Neural cell (in vitro differentiated cells): ENCODE results near the gene KLHDC3. TPM values are rescaled to one million over a fixed set of nuclear protein-coding genes. Genes with fewer than 3 reads are reported as not detected.

Experiments used
- H2AFZ ChIP-seq: fragments of 200-600, 300-800 bp; sonication (generic), shearing (Covaris generic); 2 replicates; pipeline ENCODE4 v1.6.0; 2014; ENCODE audit warnings: low read depth, mild to moderate bottlenecking, antibody characterized with exemption, low read length, moderate library complexity
- H3F3A ChIP-seq: fragments of 200-600 bp; shearing (Covaris generic); 2 replicates; pipeline ENCODE4 v1.6.1; 2016; ENCODE audit warnings: mild to moderate bottlenecking, moderate library complexity, mixed read lengths, antibody characterized with exemption, low read length; ENCODE audit not compliant: insufficient read depth, poor library complexity, severe bottlenecking
- H3K27ac ChIP-seq: fragments of 200-600, 300-800 bp; sonication (generic), shearing (Covaris generic); 2 replicates; pipeline ENCODE4 v1.5.1; 2014; ENCODE audit warnings: mild to moderate bottlenecking, low read length, moderate library complexity
- H3K27me3 ChIP-seq: fragments of 300-800, 200-600 bp; sonication (generic), shearing (Covaris generic); 2 replicates; pipeline ENCODE4 v1.6.0; 2014; ENCODE audit warnings: mild to moderate bottlenecking, low read depth, low read length, moderate library complexity; ENCODE audit not compliant: insufficient read depth
- H3K36me3 ChIP-seq: fragments of 300-800, 200-600 bp; sonication (generic), shearing (Covaris generic); 2 replicates; pipeline ENCODE4 v1.5.1; 2014; ENCODE audit warnings: mild to moderate bottlenecking, antibody characterized with exemption, low read length, moderate library complexity; ENCODE audit not compliant: insufficient read depth
- H3K4me2 ChIP-seq: fragments of 300-800, 200-600 bp; sonication (generic), shearing (Covaris generic); 2 replicates; pipeline ENCODE4 v1.6.0; 2014; ENCODE audit warnings: mild to moderate bottlenecking, low read length
- H3K4me3 ChIP-seq: fragments of 300-800, 200-600 bp; sonication (generic), shearing (Covaris generic); 2 replicates; pipeline ENCODE4 v1.5.1; 2014; ENCODE audit warnings: mild to moderate bottlenecking, low read length, moderate library complexity
- H3K79me2 ChIP-seq: fragments of 200-600 bp; shearing (Covaris generic); replicated peaks from 2 replicates; pipeline ENCODE4 v1.6.0; 2014; ENCODE audit warnings: mild to moderate bottlenecking, low read length, moderate library complexity; ENCODE audit not compliant: insufficient read depth
- H3K9ac ChIP-seq: fragments of 300-800, 200-600 bp; sonication (generic), shearing (Covaris generic); 2 replicates; pipeline ENCODE4 v1.6.1; 2016; ENCODE audit warnings: mild to moderate bottlenecking, low read length, mixed read lengths
- H3K9me2 ChIP-seq: fragments of 200-600 bp; shearing (Covaris generic); 2 replicates; pipeline ENCODE4 v1.6.1; 2016; ENCODE audit warnings: mild to moderate bottlenecking, low read length, mixed read lengths; ENCODE audit not compliant: insufficient read depth
- H3K9me3 ChIP-seq: fragments of 200-600, 300-800 bp; sonication (generic), shearing (Covaris generic); 2 replicates; pipeline ENCODE4 v1.6.1; 2016; ENCODE audit warnings: mild to moderate bottlenecking, mixed run types, low read length, moderate library complexity, mixed read lengths
- H4K20me1 ChIP-seq: fragments of 200-600 bp; shearing (Covaris generic); 2 replicates; pipeline ENCODE4 v1.6.1; 2016; ENCODE audit warnings: mild to moderate bottlenecking, mixed run types; ENCODE audit not compliant: insufficient read depth
- EP300 ChIP-seq: fragments of 450-650 bp; conservative IDR thresholded peaks from 2 replicates; pipeline ENCODE4 v1.6.1; 2014; ENCODE audit warnings: antibody characterized with exemption, mild to moderate bottlenecking, moderate library complexity; ENCODE audit not compliant: poor library complexity, severe bottlenecking
- EZH2 ChIP-seq: fragments of 200-600, 300-800 bp; shearing (Covaris generic), sonication (generic); IDR thresholded peaks from 2 replicates; pipeline ENCODE4 v1.6.1; 2014; ENCODE audit warnings: antibody characterized with exemption, low read length, borderline replicate concordance, mild to moderate bottlenecking; ENCODE audit not compliant: insufficient read depth, poor library complexity, severe bottlenecking
- POLR2AphosphoS5 ChIP-seq: IDR thresholded peaks from 2 replicates; pipeline ENCODE4 v1.6.1; 2012
- RAD21 ChIP-seq: fragments of 450-650 bp; conservative IDR thresholded peaks from 2 replicates; pipeline ENCODE4 v1.6.1; 2014; ENCODE audit warnings: antibody characterized with exemption, mild to moderate bottlenecking, moderate library complexity
- SMC3 ChIP-seq: fragments of 450-650 bp; conservative IDR thresholded peaks from 2 replicates; pipeline ENCODE4 v1.6.1; 2014; ENCODE audit warnings: antibody characterized with exemption, mild to moderate bottlenecking, moderate library complexity; ENCODE audit not compliant: poor library complexity
- TAF1 ChIP-seq: IDR thresholded peaks from 2 replicates; pipeline ENCODE4 v1.6.1; 2012; ENCODE audit warnings: low read depth
- polyA plus RNA-seq: library from polyadenylated mRNA; depleted of rRNA; stranded (reverse); fragments of >200 nt; gene quantifications from 2 replicates; pipeline ENCODE4 v1.2.3, GENCODE V29; 2014
- TF ChIP-seq, protein P1 (sequence below): IDR thresholded peaks from 2 replicates; pipeline ENCODE4 v1.6.1; 2012; ENCODE audit warnings: borderline replicate concordance
- TF ChIP-seq, protein P2 (sequence below): fragments of 450-650 bp; IDR thresholded peaks from 2 replicates; pipeline ENCODE4 v1.5.1; 2014; ENCODE audit warnings: antibody characterized with exemption, mild to moderate bottlenecking, moderate library complexity; ENCODE audit not compliant: poor library complexity, severe bottlenecking

Gene KLHDC3
- polyA plus RNA-seq, 1 donor from 2014 or later: 232 TPM

DNA sequence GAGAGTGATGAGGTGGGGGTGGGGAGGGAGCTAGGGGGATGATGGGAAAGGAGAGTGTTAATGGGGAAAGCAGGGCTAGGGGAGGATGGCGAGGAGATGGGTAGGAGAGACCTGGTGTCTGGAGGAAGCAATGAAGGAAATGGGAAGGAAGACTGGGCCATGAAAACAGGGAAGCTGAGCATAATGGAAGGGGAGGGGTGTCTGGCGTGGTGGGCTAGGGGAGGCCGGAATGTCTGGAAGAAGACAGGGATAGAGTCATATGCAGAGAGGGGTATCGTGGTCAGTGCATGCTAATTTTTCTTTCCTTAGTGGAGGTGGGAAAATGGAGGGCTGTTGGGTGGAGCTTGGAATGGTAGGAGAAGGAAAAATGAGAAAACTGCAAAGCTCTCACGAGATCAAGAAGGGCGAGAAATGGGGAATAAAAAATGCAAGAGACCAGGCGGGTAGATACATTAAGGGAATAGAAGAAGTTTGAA lies 423 bp downstream of the KLHDC3 start:
- H3K9ac ChIP-seq: peak overlapping the region; percentile 88
- no peaks in the 10 kb centered on the region for H3K9me2 ChIP-seq
- H3K79me2 ChIP-seq: peaks cover 33% of the 10 kb centered on the region
- no peaks in the 10 kb centered on the region for H3K27me3 ChIP-seq
- peak overlapping the region; percentile 74 for H3K4me3 ChIP-seq
- H4K20me1 ChIP-seq: no peaks in the 10 kb centered on the region
- no peaks in the 10 kb centered on the region for H3F3A ChIP-seq
- TF ChIP-seq TAF1: peak; percentile 24
- TF ChIP-seq POLR2AphosphoS5: peak; percentile 32
- no peak for TF ChIP-seq RAD21
- peak overlapping the region; percentile 65 for H2AFZ ChIP-seq
- H3K27ac ChIP-seq: peak overlapping the region; percentile 91
- H3K4me2 ChIP-seq: peak overlapping the region; percentile 91
- no peaks in the 10 kb centered on the region for H3K9me3 ChIP-seq
- H3K36me3 ChIP-seq: no peaks in the 10 kb centered on the region

DNA sequence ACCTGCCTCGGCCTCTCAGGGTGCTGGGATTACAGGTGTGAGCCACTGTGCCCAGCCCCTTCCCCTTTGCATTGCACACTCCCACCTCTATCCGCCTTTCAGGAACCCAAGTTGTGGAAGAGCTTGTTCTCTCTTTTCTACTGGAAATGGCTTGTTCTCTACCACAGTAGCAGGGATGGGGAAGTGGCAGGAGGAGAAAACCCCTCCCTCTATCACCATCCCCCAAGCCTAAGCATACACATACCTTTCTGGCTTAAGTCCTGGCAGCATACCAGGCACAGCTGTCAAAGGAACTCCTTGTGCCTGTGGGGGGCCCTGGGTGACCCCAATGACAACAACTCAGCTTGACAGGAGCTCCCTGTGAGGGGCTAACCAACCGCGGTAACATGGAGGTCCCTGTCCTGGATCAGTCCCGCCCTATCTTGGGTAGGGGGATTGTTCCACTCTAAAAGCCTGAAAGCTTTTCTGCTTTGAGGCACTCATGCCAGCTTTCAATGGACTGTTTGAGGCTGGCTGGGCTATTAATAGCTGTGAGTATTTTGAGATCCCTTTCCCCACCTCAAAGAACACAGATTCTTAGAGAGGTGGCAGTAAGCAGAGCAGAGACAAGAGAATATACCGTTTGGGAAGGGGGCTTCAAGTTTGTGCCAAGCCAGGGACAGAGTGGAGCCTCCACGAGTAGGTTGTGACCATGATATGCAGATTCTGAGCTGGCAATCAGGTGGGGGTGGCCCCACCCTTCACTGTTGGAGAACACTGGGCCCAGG lies 2.3 kb downstream of the KLHDC3 start:
- H3K27ac ChIP-seq: no peak overlapping the region
- H3K4me3 ChIP-seq: peak overlapping the region; percentile 7
- H3F3A ChIP-seq: no peaks in the 10 kb centered on the region
- H2AFZ ChIP-seq: no peak overlapping the region
- no peaks in the 10 kb centered on the region for H3K27me3 ChIP-seq
- H4K20me1 ChIP-seq: no peaks in the 10 kb centered on the region
- TF ChIP-seq, protein P1, sequence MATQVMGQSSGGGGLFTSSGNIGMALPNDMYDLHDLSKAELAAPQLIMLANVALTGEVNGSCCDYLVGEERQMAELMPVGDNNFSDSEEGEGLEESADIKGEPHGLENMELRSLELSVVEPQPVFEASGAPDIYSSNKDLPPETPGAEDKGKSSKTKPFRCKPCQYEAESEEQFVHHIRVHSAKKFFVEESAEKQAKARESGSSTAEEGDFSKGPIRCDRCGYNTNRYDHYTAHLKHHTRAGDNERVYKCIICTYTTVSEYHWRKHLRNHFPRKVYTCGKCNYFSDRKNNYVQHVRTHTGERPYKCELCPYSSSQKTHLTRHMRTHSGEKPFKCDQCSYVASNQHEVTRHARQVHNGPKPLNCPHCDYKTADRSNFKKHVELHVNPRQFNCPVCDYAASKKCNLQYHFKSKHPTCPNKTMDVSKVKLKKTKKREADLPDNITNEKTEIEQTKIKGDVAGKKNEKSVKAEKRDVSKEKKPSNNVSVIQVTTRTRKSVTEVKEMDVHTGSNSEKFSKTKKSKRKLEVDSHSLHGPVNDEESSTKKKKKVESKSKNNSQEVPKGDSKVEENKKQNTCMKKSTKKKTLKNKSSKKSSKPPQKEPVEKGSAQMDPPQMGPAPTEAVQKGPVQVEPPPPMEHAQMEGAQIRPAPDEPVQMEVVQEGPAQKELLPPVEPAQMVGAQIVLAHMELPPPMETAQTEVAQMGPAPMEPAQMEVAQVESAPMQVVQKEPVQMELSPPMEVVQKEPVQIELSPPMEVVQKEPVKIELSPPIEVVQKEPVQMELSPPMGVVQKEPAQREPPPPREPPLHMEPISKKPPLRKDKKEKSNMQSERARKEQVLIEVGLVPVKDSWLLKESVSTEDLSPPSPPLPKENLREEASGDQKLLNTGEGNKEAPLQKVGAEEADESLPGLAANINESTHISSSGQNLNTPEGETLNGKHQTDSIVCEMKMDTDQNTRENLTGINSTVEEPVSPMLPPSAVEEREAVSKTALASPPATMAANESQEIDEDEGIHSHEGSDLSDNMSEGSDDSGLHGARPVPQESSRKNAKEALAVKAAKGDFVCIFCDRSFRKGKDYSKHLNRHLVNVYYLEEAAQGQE: no peak
- TF ChIP-seq SMC3: no peak
- no peak for TF ChIP-seq RAD21
- no peak for TF ChIP-seq EP300
- TF ChIP-seq, protein P2, sequence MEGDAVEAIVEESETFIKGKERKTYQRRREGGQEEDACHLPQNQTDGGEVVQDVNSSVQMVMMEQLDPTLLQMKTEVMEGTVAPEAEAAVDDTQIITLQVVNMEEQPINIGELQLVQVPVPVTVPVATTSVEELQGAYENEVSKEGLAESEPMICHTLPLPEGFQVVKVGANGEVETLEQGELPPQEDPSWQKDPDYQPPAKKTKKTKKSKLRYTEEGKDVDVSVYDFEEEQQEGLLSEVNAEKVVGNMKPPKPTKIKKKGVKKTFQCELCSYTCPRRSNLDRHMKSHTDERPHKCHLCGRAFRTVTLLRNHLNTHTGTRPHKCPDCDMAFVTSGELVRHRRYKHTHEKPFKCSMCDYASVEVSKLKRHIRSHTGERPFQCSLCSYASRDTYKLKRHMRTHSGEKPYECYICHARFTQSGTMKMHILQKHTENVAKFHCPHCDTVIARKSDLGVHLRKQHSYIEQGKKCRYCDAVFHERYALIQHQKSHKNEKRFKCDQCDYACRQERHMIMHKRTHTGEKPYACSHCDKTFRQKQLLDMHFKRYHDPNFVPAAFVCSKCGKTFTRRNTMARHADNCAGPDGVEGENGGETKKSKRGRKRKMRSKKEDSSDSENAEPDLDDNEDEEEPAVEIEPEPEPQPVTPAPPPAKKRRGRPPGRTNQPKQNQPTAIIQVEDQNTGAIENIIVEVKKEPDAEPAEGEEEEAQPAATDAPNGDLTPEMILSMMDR: no peak
- no peak for TF ChIP-seq TAF1
- no peak for TF ChIP-seq POLR2AphosphoS5
- H3K79me2 ChIP-seq: peaks cover 33% of the 10 kb centered on the region
- H3K4me2 ChIP-seq: no peak overlapping the region
- H3K9ac ChIP-seq: no peak overlapping the region
- no peaks in the 10 kb centered on the region for H3K9me3 ChIP-seq
- no peaks in the 10 kb centered on the region for H3K9me2 ChIP-seq
- no peaks in the 10 kb centered on the region for H3K36me3 ChIP-seq

DNA sequence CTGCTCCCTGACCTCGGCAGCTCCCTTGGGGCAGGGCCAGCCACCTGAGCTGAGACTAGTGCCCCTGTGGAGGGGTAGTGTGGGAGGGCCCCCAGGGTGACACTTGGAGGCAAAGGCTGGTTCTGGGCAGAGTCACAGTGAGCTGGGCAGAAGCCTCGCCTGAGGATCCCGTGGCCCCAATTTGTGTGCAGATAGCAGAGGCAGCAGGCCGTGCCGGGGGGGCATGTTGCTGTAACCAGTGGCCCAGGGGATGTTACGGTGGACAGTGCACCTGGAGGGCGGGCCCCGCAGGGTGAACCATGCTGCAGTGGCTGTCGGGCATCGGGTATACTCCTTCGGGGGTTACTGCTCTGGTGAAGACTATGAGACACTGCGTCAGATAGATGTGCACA lies 2.9 kb downstream of the KLHDC3 start:
- Histone ChIP-seq H3K27ac (no peak overlapping the region), H3K27me3 (no peaks in the 10 kb centered on the region), H3K79me2 (peaks cover 33% of the 10 kb centered on the region), H3K9me3 (no peaks in the 10 kb centered on the region), H3F3A (no peaks in the 10 kb centered on the region), H3K9ac (no peak overlapping the region), H3K9me2 (no peaks in the 10 kb centered on the region), H3K4me2 (no peak overlapping the region), H2AFZ (no peak overlapping the region), H3K4me3 (no peak overlapping the region), H4K20me1 (no peaks in the 10 kb centered on the region), H3K36me3 (no peaks in the 10 kb centered on the region)
- no peak for TF ChIP-seq SMC3
- TF ChIP-seq EZH2: no peak
